Measurements from ENCODE around the gene FAM13A.
"Not testable (repeated sequence)": the region's sequence is repeated elsewhere in the genome, so short reads cannot be mapped to it uniquely, and the experiment has no call there.

Gene FAM13A

GRCh38 chr4:89039730-89040338 is 17.2 kb downstream of the FAM13A start:
- no peak for DNase-seq

GRCh38 chr4:89036535-89036934 is 20.4 kb downstream of the FAM13A start:
- DNase-seq, result no peak

GRCh38 chr4:89031272-89031671 is 25.7 kb downstream of the FAM13A start:
- no peak for DNase-seq

- no peak for DNase-seq
Measured at GRCh38 chr4:89029591-89029990, 27.4 kb downstream of the FAM13A start.

- no peak for DNase-seq
Measured at GRCh38 chr4:89026542-89026941, 30.4 kb downstream of the FAM13A start.

- DNase-seq, result peak; percentile 61
Measured at GRCh38 chr4:89024051-89024675, 32.8 kb downstream of the FAM13A start.

GRCh38 chr4:89023140-89023539 is 33.8 kb downstream of the FAM13A start:
- DNase-seq, result no peak

- DNase-seq, result no peak
Measured at GRCh38 chr4:89022426-89023128, 34.4 kb downstream of the FAM13A start.

GRCh38 chr4:89021684-89022083 is 35.3 kb downstream of the FAM13A start:
- DNase-seq, result no peak

GRCh38 chr4:89021062-89021461 is 35.9 kb downstream of the FAM13A start:
- no peak for DNase-seq

- not testable (repeated sequence) for DNase-seq
Measured at GRCh38 chr4:89014897-89015296, 42.1 kb downstream of the FAM13A start.

- no peak for DNase-seq
Measured at GRCh38 chr4:89009761-89010369, 47.1 kb downstream of the FAM13A start.

- DNase-seq, result no peak
Measured at GRCh38 chr4:89009115-89009514, 47.9 kb downstream of the FAM13A start.

- DNase-seq, result no peak
Measured at GRCh38 chr4:89008166-89008565, 48.8 kb downstream of the FAM13A start.

GRCh38 chr4:89007338-89007939 is 49.5 kb downstream of the FAM13A start:
- no peak for DNase-seq

GRCh38 chr4:89006307-89006706 is 50.7 kb downstream of the FAM13A start:
- no peak for DNase-seq

GRCh38 chr4:89005066-89005465 is 51.9 kb downstream of the FAM13A start:
- not testable (repeated sequence) for DNase-seq

GRCh38 chr4:89001647-89002445 is 55.1 kb downstream of the FAM13A start:
- DNase-seq, result no peak

GRCh38 chr4:89000844-89001360 is 56.1 kb downstream of the FAM13A start:
- peak; percentile 27 for DNase-seq

- DNase-seq, result no peak
Measured at GRCh38 chr4:89000382-89000781, 56.6 kb downstream of the FAM13A start.

GRCh38 chr4:88999392-88999930 is 57.5 kb downstream of the FAM13A start:
- DNase-seq, result no peak

GRCh38 chr4:88998891-88999290 is 58.1 kb downstream of the FAM13A start:
- no peak for DNase-seq

All from HCEC 1CT (cell line).